Measurements from ENCODE around the gene LBX2.
"Not testable (repeated sequence)": the region's sequence is repeated elsewhere in the genome, so short reads cannot be mapped to it uniquely, and the experiment has no call there.

The LBX2 gene

GRCh38 chr2:74471332-74472065, 27.9 kb downstream of the LBX2 start:
- Histone ChIP-seq H3K4me1 (ENCODE audit: control insufficient read depth, insufficient read depth, low read length) (peaks cover 14% of the 10 kb centered on the region), H3K36me3 (ENCODE audit: insufficient read depth, low read length) (peaks cover 11% of the 10 kb centered on the region), H3K4me3 (ENCODE audit: low read length) (peak overlapping the region; percentile 89), H3K9ac (ENCODE audit: low read depth, low read length) (peak overlapping the region; percentile 91), H3K9me3 (replicated peaks; ENCODE audit: low read length) (no peaks in the 10 kb centered on the region), H3K4me2 (ENCODE audit: low read length) (peak overlapping the region; percentile 93), H3K27me3 (ENCODE audit: control insufficient read depth, insufficient read depth, low read length) (no peaks in the 10 kb centered on the region)

DNA sequence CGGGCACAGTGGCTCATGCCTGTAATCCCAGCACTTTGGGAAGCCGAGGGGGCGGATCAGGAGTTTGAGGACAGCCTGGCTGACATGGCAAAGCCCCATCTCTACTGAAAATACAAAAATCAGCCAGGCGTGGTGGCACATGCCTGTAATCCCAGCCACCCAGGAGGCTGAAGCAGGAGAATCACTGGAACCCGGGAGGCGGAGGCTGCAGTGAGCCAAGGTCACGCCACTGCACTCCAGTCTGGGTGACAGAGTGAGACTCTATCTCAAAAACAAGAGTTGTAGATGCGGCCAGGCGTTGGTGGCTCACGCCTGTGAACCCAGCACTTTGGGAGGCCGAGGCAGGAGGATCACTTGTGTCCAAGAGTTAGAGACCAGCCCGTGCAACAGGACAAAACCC, 28.7 kb downstream of the LBX2 start:
- not testable (repeated sequence) for H3K4me2 ChIP-seq (ENCODE audit: low read length); H3K4me3 ChIP-seq (ENCODE audit: low read length)
- peaks cover 11% of the 10 kb centered on the region for H3K36me3 ChIP-seq (ENCODE audit: insufficient read depth, low read length)

GRCh38 chr2:74464406-74464805, 35.0 kb downstream of the LBX2 start:
- peak overlapping the region; percentile 100 for H3K4me2 ChIP-seq (ENCODE audit: low read length)
- H3K9me3 ChIP-seq (replicated peaks; ENCODE audit: low read length), result no peaks in the 10 kb centered on the region
- peaks cover 20% of the 10 kb centered on the region for H3K36me3 ChIP-seq (ENCODE audit: insufficient read depth, low read length)
- peaks cover 9% of the 10 kb centered on the region for H3K4me1 ChIP-seq (ENCODE audit: control insufficient read depth, insufficient read depth, low read length)
- no peaks in the 10 kb centered on the region for H3K27me3 ChIP-seq (ENCODE audit: control insufficient read depth, insufficient read depth, low read length)
- H3K4me3 ChIP-seq (ENCODE audit: low read length), result peak overlapping the region; percentile 100
- H3K9ac ChIP-seq (ENCODE audit: low read depth, low read length), result peak overlapping the region; percentile 97

More for the DNA sequence above, 28.7 kb downstream of the LBX2 start:
- not testable (repeated sequence) for H3K9ac ChIP-seq (ENCODE audit: low read depth, low read length); H3K9me3 ChIP-seq (replicated peaks; ENCODE audit: low read length); H3K27me3 ChIP-seq (ENCODE audit: control insufficient read depth, insufficient read depth, low read length)
- peaks cover 18% of the 10 kb centered on the region for H3K4me1 ChIP-seq (ENCODE audit: control insufficient read depth, insufficient read depth, low read length)

GRCh38 chr2:74462786-74463105, 36.7 kb downstream of the LBX2 start:
- no peak overlapping the region for H3K4me2 ChIP-seq (ENCODE audit: low read length)
- H3K4me3 ChIP-seq (ENCODE audit: low read length), result no peak overlapping the region
- no peaks in the 10 kb centered on the region for H3K27me3 ChIP-seq (ENCODE audit: control insufficient read depth, insufficient read depth, low read length)
- H3K4me1 ChIP-seq (ENCODE audit: control insufficient read depth, insufficient read depth, low read length), result peaks cover 11% of the 10 kb centered on the region
- no peaks in the 10 kb centered on the region for H3K9me3 ChIP-seq (replicated peaks; ENCODE audit: low read length)
- H3K36me3 ChIP-seq (ENCODE audit: insufficient read depth, low read length), result peaks cover 20% of the 10 kb centered on the region
- H3K9ac ChIP-seq (ENCODE audit: low read depth, low read length), result no peak overlapping the region

- peaks cover 20% of the 10 kb centered on the region for H3K36me3 ChIP-seq (ENCODE audit: insufficient read depth, low read length)
- H3K9me3 ChIP-seq (replicated peaks; ENCODE audit: low read length), result no peaks in the 10 kb centered on the region
- no peak overlapping the region for H3K4me3 ChIP-seq (ENCODE audit: low read length)
- H3K9ac ChIP-seq (ENCODE audit: low read depth, low read length), result no peak overlapping the region
- H3K4me1 ChIP-seq (ENCODE audit: control insufficient read depth, insufficient read depth, low read length), result peaks cover 11% of the 10 kb centered on the region
- H3K4me2 ChIP-seq (ENCODE audit: low read length), result no peak overlapping the region
- no peaks in the 10 kb centered on the region for H3K27me3 ChIP-seq (ENCODE audit: control insufficient read depth, insufficient read depth, low read length)
These were observed 37.2 kb downstream of the LBX2 start for GRCh38 chr2:74462054-74462785.

GRCh38 chr2:74461187-74462053, 38.0 kb downstream of the LBX2 start:
- peaks cover 16% of the 10 kb centered on the region for H3K4me1 ChIP-seq (ENCODE audit: control insufficient read depth, insufficient read depth, low read length)
- H3K27me3 ChIP-seq (ENCODE audit: control insufficient read depth, insufficient read depth, low read length), result no peaks in the 10 kb centered on the region
- no peak overlapping the region for H3K4me2 ChIP-seq (ENCODE audit: low read length)

DNA sequence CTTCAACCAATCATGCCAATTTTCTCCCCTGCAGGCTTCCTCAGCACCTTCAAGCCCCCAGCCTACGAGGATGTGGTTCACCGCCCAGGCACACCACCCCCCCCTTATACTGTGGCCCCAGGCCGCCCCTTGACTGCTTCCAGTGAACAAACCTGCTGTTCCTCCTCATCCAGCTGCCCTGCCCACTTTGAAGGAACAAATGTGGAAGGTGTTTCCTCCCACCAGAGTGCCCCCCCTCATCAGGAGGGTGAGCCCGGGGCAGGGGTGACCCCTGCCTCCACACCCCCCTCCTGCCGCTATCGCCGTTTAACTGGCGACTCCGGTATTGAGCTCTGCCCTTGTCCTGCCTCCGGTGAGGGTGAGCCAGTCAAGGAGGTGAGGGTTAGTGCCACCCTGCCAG, 39.2 kb downstream of the LBX2 start:
- H3K4me1 ChIP-seq (ENCODE audit: control insufficient read depth, insufficient read depth, low read length), result peaks cover 21% of the 10 kb centered on the region
- not testable (repeated sequence) for H3K4me3 ChIP-seq (ENCODE audit: low read length); H3K9me3 ChIP-seq (replicated peaks; ENCODE audit: low read length); H3K27me3 ChIP-seq (ENCODE audit: control insufficient read depth, insufficient read depth, low read length); H3K4me2 ChIP-seq (ENCODE audit: low read length); H3K9ac ChIP-seq (ENCODE audit: low read depth, low read length)
- peaks cover 25% of the 10 kb centered on the region for H3K36me3 ChIP-seq (ENCODE audit: insufficient read depth, low read length)

More at GRCh38 chr2:74461187-74462053, 38.0 kb downstream of the LBX2 start:
- Histone ChIP-seq H3K4me3 (ENCODE audit: low read length) (no peak overlapping the region), H3K36me3 (ENCODE audit: insufficient read depth, low read length) (peaks cover 24% of the 10 kb centered on the region), H3K9ac (ENCODE audit: low read depth, low read length) (no peak overlapping the region), H3K9me3 (replicated peaks; ENCODE audit: low read length) (no peaks in the 10 kb centered on the region)

- not testable (repeated sequence) for H3K27me3 ChIP-seq (ENCODE audit: control insufficient read depth, insufficient read depth, low read length); H3K9ac ChIP-seq (ENCODE audit: low read depth, low read length); H3K9me3 ChIP-seq (replicated peaks; ENCODE audit: low read length)
- H3K4me2 ChIP-seq (ENCODE audit: low read length), result peak overlapping the region; percentile 93
- peaks cover 22% of the 10 kb centered on the region for H3K4me1 ChIP-seq (ENCODE audit: control insufficient read depth, insufficient read depth, low read length)
- peak overlapping the region; percentile 95 for H3K4me3 ChIP-seq (ENCODE audit: low read length)
- H3K36me3 ChIP-seq (ENCODE audit: insufficient read depth, low read length), result peaks cover 25% of the 10 kb centered on the region
These were observed 39.8 kb downstream of the LBX2 start for GRCh38 chr2:74459503-74460118.

DNA sequence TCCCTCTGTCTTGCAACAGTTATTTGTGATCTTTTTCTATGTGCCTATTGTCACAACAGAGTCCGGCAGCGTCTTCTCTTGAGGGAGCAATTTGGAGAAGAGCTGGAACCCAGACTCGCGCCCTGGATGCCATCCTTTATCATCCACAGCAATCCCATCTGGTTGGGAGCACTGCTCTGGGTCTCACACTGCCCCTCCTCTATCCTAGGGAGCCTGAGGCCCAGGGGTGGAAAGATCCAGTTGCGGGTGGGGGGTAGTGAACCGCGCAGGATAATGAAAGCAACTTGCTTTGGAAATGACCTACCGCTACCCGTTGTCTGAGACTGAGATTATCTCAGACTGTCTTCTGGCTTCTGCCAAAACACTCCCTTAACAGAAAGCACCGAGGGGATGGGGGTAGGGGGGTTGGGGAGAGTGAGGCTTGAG, 40.5 kb downstream of the LBX2 start:
- H3K9ac ChIP-seq (ENCODE audit: low read depth, low read length), result peak overlapping the region; percentile 91
- peak overlapping the region; percentile 95 for H3K4me3 ChIP-seq (ENCODE audit: low read length)
- H3K4me2 ChIP-seq (ENCODE audit: low read length), result peak overlapping the region; percentile 93
- no peaks in the 10 kb centered on the region for H3K9me3 ChIP-seq (replicated peaks; ENCODE audit: low read length)
- peaks cover 25% of the 10 kb centered on the region for H3K36me3 ChIP-seq (ENCODE audit: insufficient read depth, low read length)
- no peaks in the 10 kb centered on the region for H3K27me3 ChIP-seq (ENCODE audit: control insufficient read depth, insufficient read depth, low read length)
- H3K4me1 ChIP-seq (ENCODE audit: control insufficient read depth, insufficient read depth, low read length), result peaks cover 25% of the 10 kb centered on the region

GRCh38 chr2:74458132-74458937, 41.1 kb downstream of the LBX2 start, which contains the start of gene WBP1:
Gene WBP1, plus strand, starts transcription at chr2:74458438. Its CDS starts 165 bp downstream, at chr2:74458603.
- Histone ChIP-seq H3K9me3 (replicated peaks; ENCODE audit: low read length) (no peaks in the 10 kb centered on the region), H3K4me3 (ENCODE audit: low read length) (peak within 1 kb of the TSS; percentile 95), H3K27me3 (ENCODE audit: control insufficient read depth, insufficient read depth, low read length) (no peaks in the 10 kb centered on the region), H3K4me2 (ENCODE audit: low read length) (peak within 1 kb of the TSS; percentile 93), H3K4me1 (ENCODE audit: control insufficient read depth, insufficient read depth, low read length) (peaks cover 25% of the 10 kb centered on the region), H3K36me3 (ENCODE audit: insufficient read depth, low read length) (peaks cover 25% of the 10 kb centered on the region), H3K9ac (ENCODE audit: low read depth, low read length) (peak within 1 kb of the TSS; percentile 91)
